ENCODE results near the gene UNC5B.

UNC5B gene

DNA sequence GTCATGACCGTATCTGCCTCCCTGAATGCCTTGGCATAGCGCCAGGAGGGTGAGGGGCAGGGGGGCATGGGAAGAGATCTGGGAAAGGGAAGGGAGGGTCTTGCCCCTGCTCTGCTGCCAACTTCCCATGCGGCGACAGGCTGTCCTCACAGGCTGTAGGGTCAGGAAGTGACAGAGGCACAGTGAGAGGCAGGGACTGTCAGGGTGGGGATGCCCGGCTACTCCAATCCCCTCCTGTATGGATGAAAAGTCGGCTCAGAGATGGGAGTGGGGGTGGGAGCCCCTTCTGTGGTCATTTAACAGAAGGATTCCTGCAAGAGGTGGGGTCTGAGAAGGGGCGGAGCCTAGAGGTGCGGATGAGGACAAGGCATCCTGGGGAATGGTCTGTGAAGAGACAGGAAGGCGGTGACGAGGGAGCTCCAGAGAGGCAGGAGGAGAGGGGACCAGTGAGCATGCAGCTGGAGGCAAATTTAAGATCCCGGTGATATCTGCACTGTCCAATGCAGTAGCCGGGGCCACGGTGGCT lies 20.8 kb upstream of the UNC5B start:
- no peak overlapping the region for H3K27ac ChIP-seq (ENCODE audit: low read length)

DNA sequence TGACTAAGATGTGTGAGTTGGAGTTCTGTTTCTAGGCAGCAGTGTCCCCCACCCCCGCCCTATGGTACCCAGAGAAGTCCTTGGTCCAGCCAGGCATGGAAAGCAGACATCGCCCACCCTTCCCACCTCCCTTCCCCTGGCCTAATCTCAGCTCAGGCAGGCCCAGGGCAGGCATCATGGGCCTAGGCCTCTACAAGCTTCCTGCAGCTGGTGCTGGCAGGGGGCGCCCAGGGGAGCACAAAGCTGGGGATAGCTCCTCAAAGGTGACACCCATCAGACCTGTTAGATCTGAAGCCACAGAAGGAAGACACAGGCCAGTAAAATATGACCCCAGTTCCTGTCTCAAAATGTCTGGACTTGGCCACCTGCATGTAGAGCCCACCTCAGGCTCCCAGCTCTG lies 18.9 kb upstream of the UNC5B start:
- DNase-seq = no peak
- Histone ChIP-seq H3K9me3 (replicated peaks; ENCODE audit: insufficient read depth, low read length) (no peaks in the 10 kb centered on the region), H3K9ac (ENCODE audit: low read length) (no peak overlapping the region), H3K27me3 (replicated peaks; ENCODE audit: insufficient read depth, low read length) (no peaks in the 10 kb centered on the region), H3K4me2 (ENCODE audit: low read depth, low read length) (no peak overlapping the region), H3K36me3 (replicated peaks; ENCODE audit: insufficient read depth, low read length) (no peaks in the 10 kb centered on the region), H3K79me2 (ENCODE audit: low read length) (no peaks in the 10 kb centered on the region), H2AFZ (ENCODE audit: low read length) (no peak overlapping the region), H3K9me2 (replicated peaks; ENCODE audit: insufficient read depth, low read length) (no peaks in the 10 kb centered on the region), H3K27ac (ENCODE audit: low read length) (no peak overlapping the region), H4K20me1 (ENCODE audit: insufficient read depth, low read length) (no peaks in the 10 kb centered on the region), H3F3A (ENCODE audit: insufficient read depth, low read length) (no peaks in the 10 kb centered on the region), H3K4me1 (ENCODE audit: low read length) (no peaks in the 10 kb centered on the region), H3K4me3 (ENCODE audit: low read length) (no peak overlapping the region)
- TF ChIP-seq EZH2 (optimal IDR thresholded peaks at IDR 0.05; ENCODE audit: low read depth, low read length) = no peak

More for the DNA sequence above, 20.8 kb upstream of the UNC5B start:
- no peak overlapping the region for H3K4me2 ChIP-seq (ENCODE audit: low read depth, low read length)
- H3K9me2 ChIP-seq (replicated peaks; ENCODE audit: insufficient read depth, low read length) = no peaks in the 10 kb centered on the region
- H3K27me3 ChIP-seq (replicated peaks; ENCODE audit: insufficient read depth, low read length) = no peaks in the 10 kb centered on the region
- H3K79me2 ChIP-seq (ENCODE audit: low read length) = no peaks in the 10 kb centered on the region
- H3K4me3 ChIP-seq (ENCODE audit: low read length) = no peak overlapping the region
- no peak for DNase-seq
- H3K9ac ChIP-seq (ENCODE audit: low read length) = no peak overlapping the region
- TF ChIP-seq, protein P1, sequence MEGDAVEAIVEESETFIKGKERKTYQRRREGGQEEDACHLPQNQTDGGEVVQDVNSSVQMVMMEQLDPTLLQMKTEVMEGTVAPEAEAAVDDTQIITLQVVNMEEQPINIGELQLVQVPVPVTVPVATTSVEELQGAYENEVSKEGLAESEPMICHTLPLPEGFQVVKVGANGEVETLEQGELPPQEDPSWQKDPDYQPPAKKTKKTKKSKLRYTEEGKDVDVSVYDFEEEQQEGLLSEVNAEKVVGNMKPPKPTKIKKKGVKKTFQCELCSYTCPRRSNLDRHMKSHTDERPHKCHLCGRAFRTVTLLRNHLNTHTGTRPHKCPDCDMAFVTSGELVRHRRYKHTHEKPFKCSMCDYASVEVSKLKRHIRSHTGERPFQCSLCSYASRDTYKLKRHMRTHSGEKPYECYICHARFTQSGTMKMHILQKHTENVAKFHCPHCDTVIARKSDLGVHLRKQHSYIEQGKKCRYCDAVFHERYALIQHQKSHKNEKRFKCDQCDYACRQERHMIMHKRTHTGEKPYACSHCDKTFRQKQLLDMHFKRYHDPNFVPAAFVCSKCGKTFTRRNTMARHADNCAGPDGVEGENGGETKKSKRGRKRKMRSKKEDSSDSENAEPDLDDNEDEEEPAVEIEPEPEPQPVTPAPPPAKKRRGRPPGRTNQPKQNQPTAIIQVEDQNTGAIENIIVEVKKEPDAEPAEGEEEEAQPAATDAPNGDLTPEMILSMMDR (IDR thresholded peaks at IDR 0.05; ENCODE audit: low read length) = no peak
- TF ChIP-seq EZH2 (optimal IDR thresholded peaks at IDR 0.05; ENCODE audit: low read depth, low read length) (no peak), EZH2phosphoT487 (IDR thresholded peaks at IDR 0.05; ENCODE audit: low read length) (no peak)
- no peaks in the 10 kb centered on the region for H3K9me3 ChIP-seq (replicated peaks; ENCODE audit: insufficient read depth, low read length)
- no peaks in the 10 kb centered on the region for H4K20me1 ChIP-seq (ENCODE audit: insufficient read depth, low read length)
- no peaks in the 10 kb centered on the region for H3K4me1 ChIP-seq (ENCODE audit: low read length)
- no peaks in the 10 kb centered on the region for H3K36me3 ChIP-seq (replicated peaks; ENCODE audit: insufficient read depth, low read length)
- no peak overlapping the region for H2AFZ ChIP-seq (ENCODE audit: low read length)
- no peaks in the 10 kb centered on the region for H3F3A ChIP-seq (ENCODE audit: insufficient read depth, low read length)

DNA sequence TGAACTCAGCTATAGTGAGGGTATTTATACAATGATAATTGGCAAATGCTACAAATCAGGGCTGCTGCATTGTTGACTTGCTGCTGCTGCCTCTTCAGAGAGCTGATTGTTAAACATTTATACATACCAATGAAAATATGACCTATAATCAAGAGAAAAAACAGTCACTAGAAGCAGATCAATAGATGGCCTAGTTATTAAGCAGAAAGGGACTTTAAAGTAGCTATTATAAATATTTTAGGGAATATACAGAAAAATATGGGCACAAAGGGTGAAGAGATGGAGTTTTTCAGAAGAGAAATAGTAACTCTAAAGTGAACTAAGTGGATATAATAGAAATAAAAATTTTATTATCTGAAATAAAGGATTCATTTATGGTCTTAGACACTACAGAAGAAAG lies 14.4 kb upstream of the UNC5B start:
- no peaks in the 10 kb centered on the region for H3K9me2 ChIP-seq (replicated peaks; ENCODE audit: insufficient read depth, low read length)
- no peak overlapping the region for H3K27ac ChIP-seq (ENCODE audit: low read length)
- no peak for DNase-seq
- H3K79me2 ChIP-seq (ENCODE audit: low read length) = no peaks in the 10 kb centered on the region
- TF ChIP-seq EZH2 (optimal IDR thresholded peaks at IDR 0.05; ENCODE audit: low read depth, low read length) (no peak), EZH2phosphoT487 (IDR thresholded peaks at IDR 0.05; ENCODE audit: low read length) (no peak)
- TF ChIP-seq, protein P1 (IDR thresholded peaks at IDR 0.05; ENCODE audit: low read length) = no peak
- no peaks in the 10 kb centered on the region for H3K9me3 ChIP-seq (replicated peaks; ENCODE audit: insufficient read depth, low read length)
- peaks cover 3% of the 10 kb centered on the region; the same call in 1 of the 2 replicates for H3K27me3 ChIP-seq (replicated peaks; ENCODE audit: insufficient read depth, low read length)
- no peaks in the 10 kb centered on the region for H3K4me1 ChIP-seq (ENCODE audit: low read length)
- H3F3A ChIP-seq (ENCODE audit: insufficient read depth, low read length) = no peaks in the 10 kb centered on the region
- H3K36me3 ChIP-seq (replicated peaks; ENCODE audit: insufficient read depth, low read length) = no peaks in the 10 kb centered on the region
- H3K4me2 ChIP-seq (ENCODE audit: low read depth, low read length) = no peak overlapping the region
- no peak overlapping the region for H3K9ac ChIP-seq (ENCODE audit: low read length)
- H3K4me3 ChIP-seq (ENCODE audit: low read length) = no peak overlapping the region
- no peak overlapping the region for H2AFZ ChIP-seq (ENCODE audit: low read length)
- no peaks in the 10 kb centered on the region for H4K20me1 ChIP-seq (ENCODE audit: insufficient read depth, low read length)

DNA sequence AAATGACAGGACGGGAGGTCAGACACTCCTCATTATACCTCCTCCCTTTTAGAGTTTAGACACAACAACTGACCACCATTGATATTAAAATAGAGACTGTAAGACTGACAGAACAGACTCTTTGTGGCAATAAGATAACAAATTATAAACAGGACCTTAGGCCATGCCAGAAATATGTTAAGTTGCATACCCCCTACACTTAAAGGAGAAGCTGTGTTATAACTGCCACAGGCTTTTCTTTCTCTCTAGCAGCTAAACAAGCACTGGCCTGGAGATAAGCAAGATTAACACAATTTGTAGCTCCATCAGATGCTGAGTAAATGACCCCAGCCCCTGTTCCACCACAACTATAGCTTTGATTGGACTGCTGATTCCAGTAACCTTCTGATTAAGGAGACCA lies 10.5 kb upstream of the UNC5B start:
- DNase-seq = no peak
- H3K27me3 ChIP-seq (replicated peaks; ENCODE audit: insufficient read depth, low read length) = peaks cover 3% of the 10 kb centered on the region; the same call in 1 of the 2 replicates
- TF ChIP-seq EZH2 (optimal IDR thresholded peaks at IDR 0.05; ENCODE audit: low read depth, low read length) (no peak), EZH2phosphoT487 (IDR thresholded peaks at IDR 0.05; ENCODE audit: low read length) (no peak)
- TF ChIP-seq, protein P1 (IDR thresholded peaks at IDR 0.05; ENCODE audit: low read length) = no peak
- H3K9me2 ChIP-seq (replicated peaks; ENCODE audit: insufficient read depth, low read length) = no peaks in the 10 kb centered on the region
- H3F3A ChIP-seq (ENCODE audit: insufficient read depth, low read length) = no peaks in the 10 kb centered on the region
- no peaks in the 10 kb centered on the region for H3K9me3 ChIP-seq (replicated peaks; ENCODE audit: insufficient read depth, low read length)
- no peaks in the 10 kb centered on the region for H3K4me1 ChIP-seq (ENCODE audit: low read length)
- H3K36me3 ChIP-seq (replicated peaks; ENCODE audit: insufficient read depth, low read length) = no peaks in the 10 kb centered on the region
- no peak overlapping the region for H3K9ac ChIP-seq (ENCODE audit: low read length)
- H4K20me1 ChIP-seq (ENCODE audit: insufficient read depth, low read length) = no peaks in the 10 kb centered on the region
- H3K27ac ChIP-seq (ENCODE audit: low read length) = no peak overlapping the region
- no peak overlapping the region for H3K4me2 ChIP-seq (ENCODE audit: low read depth, low read length)
- H3K4me3 ChIP-seq (ENCODE audit: low read length) = no peak overlapping the region
- no peak overlapping the region for H2AFZ ChIP-seq (ENCODE audit: low read length)
- no peaks in the 10 kb centered on the region for H3K79me2 ChIP-seq (ENCODE audit: low read length)
